ENCODE results near the gene MYBBP1A.

- TF ChIP-seq TAF1 (IDR thresholded peaks at IDR 0.05; ENCODE audit: low read depth, low read length), result no peak
- no peak for TF ChIP-seq POLR2A (IDR thresholded peaks at IDR 0.05; ENCODE audit: low read depth, low read length)
- TF ChIP-seq POLR2AphosphoS5 (IDR thresholded peaks at IDR 0.05; ENCODE audit: low read depth, low read length), result no peak
- TF ChIP-seq SPI1 (IDR thresholded peaks at IDR 0.05; ENCODE audit: low read depth, low read length), result no peak
- no peak for TF ChIP-seq PAX5 (IDR thresholded peaks at IDR 0.05; ENCODE audit: insufficient read depth, low read length, severe bottlenecking)
- TF ChIP-seq POU2F2 (IDR thresholded peaks at IDR 0.05; ENCODE audit: low read depth, low read length), result no peak
Observed at GRCh38 chr17:4557626-4558346, 2.6 kb upstream of the MYBBP1A start.
